Liver (tissue), 9 donors: ENCODE results near the gene ATM. TPM values are rescaled to one million over a fixed set of nuclear protein-coding genes. Genes with fewer than 3 reads are reported as not detected.
"Not testable (repeated sequence)": the region's sequence is repeated elsewhere in the genome, so short reads cannot be mapped to it uniquely, and the experiment has no call there.

Source experiments
- DNase-seq: peaks from one replicate; pipeline ENCODE4 v3.0.0-alpha.2; 2017; ENCODE audit warnings: low spot score
- H3K27ac ChIP-seq, 2 donors: one replicate each; pipeline ENCODE4 v1.7.0; 2013; ENCODE audit warnings: inconsistent platforms in 2 of 2, low read length in 2 of 2, control low read depth in 1 of 2, low read depth in 1 of 2, mild to moderate bottlenecking in 1 of 2
- H3K27me3 ChIP-seq, 4 donors: one replicate each; pipeline versions ENCODE4 v1.6.1 to v1.7.0; 2013; ENCODE audit warnings: low read length in 3 of 4, inconsistent platforms in 1 of 4, mild to moderate bottlenecking in 1 of 4, moderate library complexity in 1 of 4; ENCODE audit not compliant: control insufficient read depth in 4 of 4, insufficient read depth in 4 of 4
- H3K36me3 ChIP-seq, 4 donors: one replicate each; pipeline versions ENCODE4 v1.6.1 to v1.7.0; 2013; ENCODE audit warnings: low read length in 3 of 4, mild to moderate bottlenecking in 3 of 4, low read depth in 1 of 4, moderate library complexity in 1 of 4; ENCODE audit not compliant: control insufficient read depth in 4 of 4, insufficient read depth in 3 of 4
- H3K4me1 ChIP-seq, 4 donors: one replicate each; pipeline versions ENCODE4 v1.6.1 to v1.7.0; 2013; ENCODE audit warnings: low read length in 3 of 4, mild to moderate bottlenecking in 3 of 4, moderate library complexity in 1 of 4; ENCODE audit not compliant: control insufficient read depth in 4 of 4, insufficient read depth in 4 of 4
- H3K4me3 ChIP-seq, 3 donors: one replicate each; pipeline versions ENCODE4 v1.6.1 to v1.7.0; 2013; ENCODE audit warnings: low read length in 3 of 3, control low read depth in 1 of 3, low read depth in 1 of 3, mild to moderate bottlenecking in 1 of 3
- H3K9ac ChIP-seq, 2 donors: one replicate each; pipeline ENCODE4 v1.7.0; 2013; ENCODE audit warnings: low read length in 2 of 2, mild to moderate bottlenecking in 2 of 2, moderate library complexity in 2 of 2, control low read depth in 1 of 2, low read depth in 1 of 2
- H3K9me3 ChIP-seq, 4 donors: one replicate each; pipeline versions ENCODE4 v1.6.1 to v1.7.0; 2013; ENCODE audit warnings: low read length in 3 of 4; ENCODE audit not compliant: control insufficient read depth in 4 of 4
- ATF3 ChIP-seq: IDR thresholded peaks from 2 replicates; pipeline ENCODE4 v1.6.1; 2016; ENCODE audit warnings: antibody characterized with exemption
- CTCF ChIP-seq: fragments of 150-350 bp; IDR thresholded peaks from 2 replicates; pipeline ENCODE4 v1.5.1; 2017; ENCODE audit warnings: improper control_type of control experiment, low read depth, low read length; ENCODE audit not compliant: missing input control
- EGR1 ChIP-seq, 2 donors: IDR thresholded peaks; 2 replicates each; pipeline ENCODE4 v1.6.1; 2016 to 2018; ENCODE audit warnings: antibody characterized with exemption in 2 of 2, low read depth in 2 of 2
- FOXA1 ChIP-seq: IDR thresholded peaks from 2 replicates; pipeline ENCODE4 v1.6.1; 2016; ENCODE audit warnings: antibody characterized with exemption
- FOXA2 ChIP-seq: IDR thresholded peaks from 2 replicates; pipeline ENCODE4 v1.6.1; 2016; ENCODE audit warnings: antibody characterized with exemption
- HNF4A ChIP-seq, 2 donors: conservative IDR thresholded peaks; 2 replicates each; pipeline ENCODE4 v1.6.1; 2016; ENCODE audit warnings: antibody characterized with exemption in 2 of 2, mild to moderate bottlenecking in 2 of 2
- HNF4G ChIP-seq: IDR thresholded peaks from 2 replicates; pipeline ENCODE4 v1.6.1; 2016; ENCODE audit warnings: antibody characterized with exemption
- MAX ChIP-seq: IDR thresholded peaks from 2 replicates; pipeline ENCODE4 v1.6.1; 2016; ENCODE audit warnings: antibody characterized with exemption
- NR2F2 ChIP-seq: IDR thresholded peaks from 2 replicates; pipeline ENCODE4 v1.6.1; 2016; ENCODE audit warnings: antibody characterized with exemption
- RAD21 ChIP-seq, 2 donors: IDR thresholded peaks; 2 replicates each; pipeline ENCODE4 v1.6.1; 2016; ENCODE audit warnings: antibody characterized with exemption in 2 of 2, mild to moderate bottlenecking in 2 of 2
- REST ChIP-seq: IDR thresholded peaks from 2 replicates; pipeline ENCODE4 v1.6.1; 2016; ENCODE audit warnings: antibody characterized with exemption, mild to moderate bottlenecking
- RXRA ChIP-seq, 2 donors: IDR thresholded peaks; 2 replicates each; pipeline ENCODE4 v1.6.1; 2017 to 2018; ENCODE audit warnings: antibody characterized with exemption in 2 of 2, mild to moderate bottlenecking in 1 of 2
- SP1 ChIP-seq: IDR thresholded peaks from 2 replicates; pipeline ENCODE4 v1.6.1; 2018; ENCODE audit warnings: antibody characterized with exemption, mild to moderate bottlenecking
- ZBTB33 ChIP-seq: IDR thresholded peaks from 2 replicates; pipeline ENCODE4 v1.6.1; 2016; ENCODE audit warnings: antibody characterized with exemption
- WGBS: extraction: QIAGEN DNeasy Blood & Tissue Kit; methylation state at CpG from one replicate; pipeline ENCODE4 v1.1.7; 2013; 5-methylcytosine and 5-hydroxymethylcytosine counted together
- polyA plus RNA-seq, 2 donors: library from polyadenylated mRNA; stranded (reverse) in 1 of 2; unstranded in 1 of 2; fragments of 200-250 nt in 1 of 2; fragments of >200 nt in 1 of 2; fragmentation: Nextera tagmentation in 1 of 2; extraction: Ambion mirVana in 1 of 2; gene quantifications; one replicate each; pipeline versions ENCODE4 v1.2.1 to v1.2.3, GENCODE V29; 2013 to 2015
- total RNA-seq, 2 donors: library from RNA; depleted of rRNA; stranded (reverse); fragments of >200 nt; gene quantifications; one replicate each; pipeline ENCODE4 v1.2.3, GENCODE V29; 2014
- donor health status: healthy.
- donor health status: healthy.
- donor health status: healthy.
- donor health status: healthy.
- donor health status: healthy.

ATM gene
- total and polyA plus RNA-seq, 4 donors = 9.9 to 65.7 (median 20.9) TPM

GRCh38 chr11:108286956-108287355 lies 64.1 kb downstream of the ATM start:
- Histone ChIP-seq H3K9me3 (no peaks in the 10 kb centered on the region), H3K9ac (no peak overlapping the region), H3K4me3 (no peak overlapping the region), H3K27ac (no peak overlapping the region), H3K36me3 (peaks cover 5 to 43% (median 35%) of the 10 kb centered on the region in 4 donors), H3K27me3 (no peaks in the 10 kb centered on the region), H3K4me1 (no peaks in the 10 kb centered on the region)
- 95% methylated on average over 3 of the region's 3 CpGs for WGBS
- no peak for TF ChIP-seq EGR1 (IDR thresholded peaks at IDR 0.05; ENCODE audit: low read depth in 2 of 2)
- TF ChIP-seq HNF4A (conservative IDR thresholded peaks at IDR 0.05) = no peak
- TF ChIP-seq SP1 = no peak
- DNase-seq = no peak

- not testable (repeated sequence) for H3K9ac ChIP-seq, H3K9me3 ChIP-seq, H3K27me3 ChIP-seq, H3K4me1 ChIP-seq, DNase-seq, H3K4me3 ChIP-seq, H3K27ac ChIP-seq
- H3K36me3 ChIP-seq = peaks cover 5 to 36% (median 28%) of the 10 kb centered on the region in 4 donors
Observed at GRCh38 chr11:108289066-108289465, 66.2 kb downstream of the ATM start.

- H3K36me3 ChIP-seq = peaks cover 5 to 31% (median 26%) of the 10 kb centered on the region in 4 donors
- no peaks in the 10 kb centered on the region for H3K9me3 ChIP-seq
- H3K4me3 ChIP-seq = no peak overlapping the region
- no peaks in the 10 kb centered on the region for H3K4me1 ChIP-seq
- 95% methylated on average over 6 of the region's 6 CpGs for WGBS
- DNase-seq = no peak
- H3K27me3 ChIP-seq = no peaks in the 10 kb centered on the region
- TF ChIP-seq FOXA1 (no peak), HNF4A (conservative IDR thresholded peaks at IDR 0.05) (no peak), MAX (no peak), FOXA2 (no peak), ATF3 (no peak), RAD21 (IDR thresholded peaks at IDR 0.05) (no peak), HNF4G (no peak), EGR1 (IDR thresholded peaks at IDR 0.05; ENCODE audit: low read depth in 2 of 2) (no peak), RXRA (IDR thresholded peaks at IDR 0.05) (no peak), CTCF (no peak), REST (no peak), SP1 (no peak), ZBTB33 (no peak), NR2F2 (no peak)
- no peak overlapping the region for H3K9ac ChIP-seq
- no peak overlapping the region for H3K27ac ChIP-seq
Observed at GRCh38 chr11:108289699-108290098, 66.8 kb downstream of the ATM start.
